ENCODE data around the gene ASB7.
A peak's percentile ranks its signal among the peaks of the same experiment; 100 is the strongest.

The ASB7 gene

GRCh38 chr15:100598655-100599054 lies 3.7 kb upstream of the ASB7 start:
- DNase-seq = no peak

DNA sequence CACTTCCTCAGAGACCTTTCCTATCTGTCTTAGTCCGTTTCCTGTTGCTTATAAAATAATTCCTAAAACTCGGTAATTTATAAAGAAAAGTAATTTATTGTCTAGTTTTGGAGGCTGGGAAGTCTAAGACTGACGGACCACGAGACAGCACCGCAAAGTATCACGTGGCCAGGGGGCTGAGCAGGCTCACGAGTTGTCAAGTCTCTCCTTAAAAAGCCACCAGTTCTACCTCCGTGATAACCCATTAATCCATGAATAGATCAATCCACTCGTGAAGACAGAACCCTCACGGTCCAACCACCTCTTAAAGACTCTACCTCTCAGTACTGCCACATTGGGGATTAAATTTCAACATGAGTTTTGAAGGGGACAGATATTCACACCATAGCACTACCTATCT lies 1.2 kb upstream of the ASB7 start:
- DNase-seq = no peak

GRCh38 chr15:100601617-100602063 lies 749 bp upstream of the ASB7 start:
- no peak for DNase-seq

DNA sequence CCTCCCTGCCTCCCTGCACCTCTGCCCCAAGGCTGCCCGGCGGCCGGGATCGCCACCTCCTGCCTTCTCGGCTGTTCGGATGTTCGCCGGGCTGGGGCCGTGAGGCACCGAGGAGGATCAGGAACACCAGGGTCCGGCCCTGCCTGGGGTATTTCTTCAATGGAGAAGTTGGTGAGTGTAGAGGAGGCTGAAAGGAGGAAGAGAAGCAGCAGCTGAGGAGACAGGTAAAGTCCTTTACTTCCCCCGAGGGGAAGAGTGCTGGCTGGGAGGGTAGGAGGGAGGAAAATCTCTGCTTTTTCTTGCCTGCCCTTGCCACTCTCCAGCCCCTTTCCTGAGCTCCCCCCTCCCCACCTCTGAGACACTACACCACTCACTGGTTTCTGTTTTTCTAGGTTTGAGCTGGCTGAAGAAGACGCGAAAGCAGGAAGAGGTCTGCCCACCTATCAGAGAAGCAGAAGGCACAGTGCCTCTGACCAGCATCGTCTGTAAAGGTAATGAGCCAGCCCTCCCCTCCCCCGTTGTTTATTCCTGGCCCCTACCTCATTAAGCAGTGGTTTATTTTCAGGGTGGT lies 519 bp downstream of the ASB7 start:
- DNase-seq = peak; percentile 1

DNA sequence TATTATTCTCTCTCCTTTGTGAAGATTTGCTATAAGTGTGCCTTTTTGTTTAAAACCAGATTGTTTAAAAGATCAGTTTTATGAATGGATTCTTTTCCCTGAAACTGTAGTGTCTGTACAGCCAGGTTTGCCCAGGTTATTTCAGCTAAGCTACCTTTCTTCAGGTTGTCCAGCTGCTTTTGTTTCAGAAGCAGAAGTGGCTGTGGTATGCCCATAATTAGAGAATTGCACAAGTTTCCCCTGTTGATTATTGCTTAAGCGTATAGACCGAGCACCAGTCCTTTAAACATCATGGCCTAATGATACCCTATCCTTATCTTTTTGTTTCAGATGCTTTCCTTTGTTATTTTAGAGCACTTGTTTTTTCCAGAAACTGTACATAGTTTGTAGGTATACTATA lies 10.2 kb downstream of the ASB7 start:
- no peak for DNase-seq

GRCh38 chr15:100613208-100613607 lies 10.8 kb downstream of the ASB7 start:
- no peak for DNase-seq

DNA sequence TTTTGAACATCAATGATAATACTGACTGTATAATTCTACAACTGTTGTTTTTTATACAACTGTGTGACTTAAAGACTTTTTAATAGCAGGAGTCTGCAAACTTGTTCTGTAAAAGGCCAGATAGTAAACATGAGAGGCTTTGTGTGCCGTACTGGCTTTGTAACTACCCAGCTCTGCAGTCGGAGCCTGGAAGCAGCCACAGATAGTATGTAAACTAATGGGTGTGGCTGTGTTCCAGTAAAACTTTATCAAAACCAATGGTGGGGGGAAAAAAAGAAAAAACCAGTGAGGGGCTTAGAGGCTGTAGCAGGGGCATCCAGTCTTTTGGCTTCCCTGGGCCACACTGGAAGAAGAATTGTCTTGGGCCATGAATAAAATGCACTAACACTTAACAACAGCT lies 11.9 kb downstream of the ASB7 start:
- no peak for DNase-seq

- DNase-seq = no peak
Observed at GRCh38 chr15:100614918-100615317, 12.5 kb downstream of the ASB7 start.

GRCh38 chr15:100615801-100616200 lies 13.4 kb downstream of the ASB7 start:
- DNase-seq = no peak

DNA sequence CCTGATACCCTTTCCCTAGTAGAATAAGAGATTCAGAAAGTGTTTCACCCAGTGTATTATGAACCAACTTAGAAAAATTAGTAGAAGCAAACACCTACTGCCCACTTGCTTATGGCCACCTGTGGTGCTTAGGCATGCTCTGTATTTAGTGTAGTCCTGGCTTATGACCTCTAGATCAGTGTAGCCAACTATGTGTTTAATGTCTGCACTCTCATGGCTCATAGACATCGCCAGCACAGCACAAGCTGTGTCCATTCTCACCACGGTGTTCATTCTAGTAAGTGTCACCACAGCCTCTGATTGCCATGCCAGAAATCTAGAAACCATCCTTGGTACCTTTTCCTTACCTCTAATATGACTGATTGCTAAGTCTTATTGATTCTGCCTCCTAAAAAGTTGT lies 14.3 kb downstream of the ASB7 start:
- DNase-seq = no peak

DNA sequence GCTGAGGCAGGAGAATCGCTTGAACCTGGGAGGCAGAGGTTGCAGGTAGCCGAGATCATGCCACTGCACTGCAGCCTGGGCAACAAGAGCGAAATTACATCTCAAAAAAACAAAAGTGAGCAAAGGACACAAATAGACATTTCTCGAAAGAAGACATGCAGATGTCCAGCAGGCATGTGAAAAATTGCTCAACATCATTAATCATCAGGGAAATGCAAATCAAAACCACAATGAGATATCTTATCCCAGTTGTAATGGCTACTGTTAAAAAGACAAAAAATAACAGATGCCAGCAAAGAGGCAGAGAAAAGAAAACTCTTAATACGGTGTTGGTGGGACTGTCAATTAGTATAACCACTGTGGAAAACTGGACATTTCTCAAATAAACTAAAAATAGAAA lies 20.9 kb downstream of the ASB7 start:
- no peak for DNase-seq

GRCh38 chr15:100627789-100628395 lies 25.5 kb downstream of the ASB7 start:
- DNase-seq = no peak

- DNase-seq = no peak
Observed at GRCh38 chr15:100628746-100629145, 26.4 kb downstream of the ASB7 start.

DNA sequence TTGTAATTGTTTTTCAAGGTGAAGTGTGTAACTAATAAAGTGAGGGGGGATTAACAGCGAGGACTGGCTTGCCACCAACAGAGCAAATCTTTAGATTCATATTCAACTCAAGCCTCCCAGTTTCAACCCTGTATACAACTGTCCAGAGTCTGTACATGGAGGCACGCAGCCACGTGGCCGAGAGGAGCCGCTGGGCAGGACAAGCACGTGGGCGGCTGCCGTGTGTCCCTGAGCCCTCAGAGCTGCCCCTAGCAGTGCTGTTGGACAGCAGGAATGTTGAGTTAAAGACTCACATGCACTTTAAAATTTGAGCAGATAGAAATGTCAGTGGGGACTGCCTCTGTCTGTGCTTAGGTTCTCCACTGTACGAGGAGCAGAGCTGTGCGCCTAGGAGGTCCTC lies 29.4 kb downstream of the ASB7 start:
- DNase-seq = no peak

GRCh38 chr15:100633763-100634075 lies 31.3 kb downstream of the ASB7 start:
- DNase-seq = no peak

GRCh38 chr15:100635406-100636071 lies 33.1 kb downstream of the ASB7 start:
- no peak for DNase-seq

DNA sequence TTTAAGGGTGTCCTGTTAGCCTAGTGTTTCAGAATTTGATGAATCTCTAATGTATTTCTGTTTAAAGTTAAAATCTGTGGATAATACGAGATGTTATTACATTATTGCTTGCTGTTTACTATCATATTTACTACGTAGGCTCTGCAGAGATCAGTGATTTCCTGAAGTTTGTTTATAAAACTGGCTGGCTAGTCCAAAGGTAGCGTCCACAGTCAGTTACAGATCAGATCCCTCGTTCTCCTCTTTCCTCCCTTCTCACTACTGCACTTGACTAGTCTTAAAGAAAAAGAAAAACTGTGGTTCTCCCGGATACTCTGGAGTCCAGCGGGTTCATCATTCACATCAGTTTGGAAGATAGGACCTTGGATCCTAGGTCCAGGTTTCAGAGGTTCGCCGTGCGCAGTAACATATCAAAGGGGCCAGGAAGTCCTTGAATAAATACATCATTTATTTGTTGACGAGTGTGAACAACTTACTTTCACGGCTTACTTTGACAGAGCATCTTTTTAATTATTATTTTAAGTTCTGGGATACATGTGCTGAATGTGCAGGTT lies 35.9 kb downstream of the ASB7 start:
- DNase-seq = no peak

DNA sequence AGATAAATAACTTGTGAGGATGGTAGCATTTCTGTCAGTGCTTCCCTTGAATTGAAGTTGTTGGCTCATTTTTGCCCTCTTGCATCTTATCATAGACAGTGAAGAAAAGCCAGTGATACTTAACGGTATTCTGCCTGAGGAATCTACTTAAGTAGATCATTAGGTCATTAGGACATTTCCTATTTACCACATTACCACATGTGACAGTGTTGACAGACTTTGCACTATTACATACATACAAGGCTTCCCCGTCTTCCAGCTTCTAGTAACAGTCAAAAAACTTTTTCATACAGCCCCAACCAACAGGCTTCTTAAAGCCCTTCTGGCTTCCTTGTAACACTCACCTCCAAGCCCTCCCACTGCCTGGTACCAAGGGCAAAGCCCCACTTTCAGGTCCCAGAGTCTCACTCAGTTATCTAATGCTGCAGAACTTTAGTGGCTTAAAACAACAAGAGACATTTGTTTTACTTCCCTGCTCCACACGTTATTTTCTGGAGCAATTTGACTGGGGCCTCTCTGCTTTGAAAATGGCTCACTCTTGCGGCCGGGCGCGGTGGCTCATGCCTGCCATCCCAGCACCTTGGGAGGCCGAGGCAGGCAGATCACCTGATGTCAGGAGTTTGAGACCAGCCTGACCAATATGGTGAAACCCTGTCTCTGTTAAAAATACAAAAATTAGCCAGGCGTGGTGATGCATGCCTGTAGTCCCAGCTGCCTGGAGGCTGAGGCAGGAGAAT lies 40.0 kb downstream of the ASB7 start:
- no peak for DNase-seq

DNA sequence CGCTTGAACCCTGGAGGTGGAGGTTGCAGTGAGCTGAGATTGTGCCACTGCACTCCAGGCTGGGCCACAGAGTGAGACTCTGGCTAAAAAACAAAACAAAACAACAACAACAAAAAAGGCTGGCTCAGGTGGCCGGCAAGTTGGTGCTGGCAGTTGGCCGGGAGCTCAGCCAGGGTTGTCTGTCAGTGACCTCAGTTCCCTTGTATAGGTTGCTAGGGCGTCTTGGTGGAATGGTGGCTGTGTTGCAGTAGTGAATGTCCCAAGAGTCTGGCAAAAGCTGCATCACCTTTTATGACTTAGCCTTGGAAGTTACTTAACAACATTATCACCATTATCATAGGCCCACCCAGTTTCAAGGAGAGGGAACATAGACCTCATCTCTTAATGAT lies 40.6 kb downstream of the ASB7 start:
- no peak for DNase-seq

GRCh38 chr15:100645671-100646070 lies 43.3 kb downstream of the ASB7 start:
- no peak for DNase-seq

DNA sequence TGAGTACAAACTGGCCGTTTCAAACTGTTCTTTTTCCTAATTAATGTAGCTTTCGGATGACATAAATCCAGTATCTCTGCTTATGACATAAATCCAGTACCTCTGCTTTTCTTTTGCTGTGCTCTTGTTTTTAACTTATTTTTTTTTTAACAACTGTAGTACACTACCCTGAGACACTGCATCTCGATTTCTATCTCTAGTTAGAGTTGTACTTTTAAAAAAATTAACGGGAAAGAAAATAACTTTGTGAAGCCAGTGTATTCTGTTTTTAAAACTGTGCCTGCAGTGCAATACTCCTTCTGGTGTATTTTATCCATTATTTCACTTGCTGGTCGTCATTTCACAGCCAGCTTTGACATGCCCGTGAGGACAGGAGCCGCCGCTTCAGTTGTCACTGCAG lies 46.6 kb downstream of the ASB7 start:
- no peak for DNase-seq

- no peak for DNase-seq
Observed at GRCh38 chr15:100650685-100651084, 48.3 kb downstream of the ASB7 start.

DNA sequence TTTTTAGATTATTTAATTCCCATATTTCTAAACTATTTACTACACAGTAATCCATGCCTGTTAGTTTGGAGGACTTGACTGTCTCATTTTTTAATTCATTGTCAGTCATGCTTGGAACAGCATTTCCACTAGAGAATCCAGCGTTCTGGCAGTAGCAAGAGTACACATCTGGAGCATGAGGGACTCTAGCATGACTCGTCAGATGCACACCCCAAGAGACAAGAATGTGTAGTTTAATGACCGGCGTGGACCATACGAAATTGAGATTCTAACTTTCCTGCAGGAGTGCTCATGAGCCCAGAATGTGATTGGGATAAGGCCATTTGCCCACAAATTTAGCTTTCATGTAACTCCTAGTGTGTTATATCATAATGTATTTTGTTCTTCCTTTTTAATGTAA lies 48.9 kb downstream of the ASB7 start:
- DNase-seq = no peak

GRCh38 chr15:100652116-100652515 lies 49.7 kb downstream of the ASB7 start:
- DNase-seq = no peak
